Mesendoderm (in vitro differentiated cells): ENCODE measurements around the gene DDX42.

Source experiments
- DNase-seq: peaks from one replicate; pipeline ENCODE4 v3.0.0; 2013
- H2AK5ac ChIP-seq: 2 replicates; pipeline ENCODE4 v1.6.1; 2013; ENCODE audit warnings: low read length, inconsistent platforms
- H2BK120ac ChIP-seq: 2 replicates; pipeline ENCODE4 v1.6.1; 2013; ENCODE audit warnings: low read depth, mild to moderate bottlenecking, low read length, moderate library complexity, mixed read lengths
- H2BK15ac ChIP-seq: replicated peaks from 2 replicates; pipeline ENCODE4 v1.6.1; 2013; ENCODE audit warnings: low read depth, mild to moderate bottlenecking, moderate library complexity
- H2BK5ac ChIP-seq: 2 replicates; pipeline ENCODE4 v1.6.1; 2013; ENCODE audit warnings: low read length, inconsistent platforms
- H3K18ac ChIP-seq: 2 replicates; pipeline ENCODE4 v1.6.1; 2013; ENCODE audit warnings: mild to moderate bottlenecking, low read length, mixed read lengths
- H3K23ac ChIP-seq: one replicate; pipeline ENCODE4 v1.6.1; 2013; ENCODE audit warnings: low read length
- H3K27ac ChIP-seq: 2 replicates; pipeline ENCODE4 v1.5.1; 2013; ENCODE audit warnings: low read depth, mild to moderate bottlenecking, inconsistent platforms, low read length, moderate library complexity
- H3K27me3 ChIP-seq: 2 replicates; pipeline ENCODE4 v1.6.1; 2013; ENCODE audit warnings: low read length, control low read depth, mild to moderate bottlenecking, inconsistent platforms; ENCODE audit not compliant: insufficient read depth, poor library complexity
- H3K36me3 ChIP-seq: 2 replicates; pipeline ENCODE4 v1.6.1; 2013; ENCODE audit warnings: low read length, inconsistent platforms; ENCODE audit not compliant: control insufficient read depth, insufficient read depth
- H3K4ac ChIP-seq: one replicate; pipeline ENCODE4 v1.6.1; 2013; ENCODE audit warnings: low read depth, mild to moderate bottlenecking, low read length, moderate library complexity
- H3K4me1 ChIP-seq: 2 replicates; pipeline ENCODE4 v1.6.1; 2013; ENCODE audit warnings: low read depth, low read length, inconsistent platforms; ENCODE audit not compliant: control insufficient read depth
- H3K4me2 ChIP-seq: 2 replicates; pipeline ENCODE4 v1.6.1; 2013; ENCODE audit warnings: low read length
- H3K4me3 ChIP-seq: 2 replicates; pipeline ENCODE4 v1.5.1; 2013; ENCODE audit warnings: mild to moderate bottlenecking, low read length
- H3K56ac ChIP-seq: one replicate; pipeline ENCODE4 v1.6.1; 2013; ENCODE audit warnings: low read length
- H3K79me1 ChIP-seq: 2 replicates; pipeline ENCODE4 v1.6.1; 2013; ENCODE audit warnings: low read length, inconsistent platforms
- H3K79me2 ChIP-seq: 2 replicates; pipeline ENCODE4 v1.6.1; 2013; ENCODE audit warnings: mild to moderate bottlenecking, low read length; ENCODE audit not compliant: control insufficient read depth, insufficient read depth
- H3K9ac ChIP-seq: 2 replicates; pipeline ENCODE4 v1.6.1; 2013; ENCODE audit warnings: low read length, inconsistent platforms
- H4K5ac ChIP-seq: one replicate; pipeline ENCODE4 v1.6.1; 2013; ENCODE audit warnings: low read length
- H4K8ac ChIP-seq: one replicate; pipeline ENCODE4 v1.6.1; 2013; ENCODE audit warnings: low read depth, mild to moderate bottlenecking, control low read depth, low read length, moderate library complexity
- WGBS: extraction: QIAGEN DNeasy Blood & Tissue Kit; methylation state at CpG from one replicate; pipeline ENCODE4 v1.1.7; 2013; ENCODE audit warnings: low lambda C conversion rate, missing lambda C conversion rate; ENCODE audit not compliant: insufficient coverage; ENCODE audit errors: extremely low coverage; 5-methylcytosine and 5-hydroxymethylcytosine counted together

The DDX42 gene

GRCh38 chr17:63824362-63824761 is 50.4 kb downstream of the DDX42 start:
- no peak overlapping the region for H3K27ac ChIP-seq
- no peak overlapping the region for H4K8ac ChIP-seq
- no peak overlapping the region for H2BK15ac ChIP-seq
- H3K4me2 ChIP-seq, result no peak overlapping the region
- H3K79me2 ChIP-seq, result peaks cover 33% of the 10 kb centered on the region
- no CpG with 5 or more reads among the region's 9 CpGs for WGBS
- no peak overlapping the region for H3K4ac ChIP-seq
- H3K27me3 ChIP-seq, result no peaks in the 10 kb centered on the region
- H3K4me1 ChIP-seq, result no peaks in the 10 kb centered on the region
- H3K36me3 ChIP-seq, result peaks cover 26% of the 10 kb centered on the region
- H2AK5ac ChIP-seq, result no peak overlapping the region
- no peak overlapping the region for H3K4me3 ChIP-seq
- no peak overlapping the region for H3K18ac ChIP-seq
- H3K79me1 ChIP-seq, result peaks cover 19% of the 10 kb centered on the region
- no peak overlapping the region for H2BK5ac ChIP-seq
- H3K56ac ChIP-seq, result no peak overlapping the region
- no peak overlapping the region for H4K5ac ChIP-seq
- H2BK120ac ChIP-seq, result no peak overlapping the region
- no peak overlapping the region for H3K23ac ChIP-seq
- DNase-seq, result no peak
- no peak overlapping the region for H3K9ac ChIP-seq

GRCh38 chr17:63826468-63827001 is 52.6 kb downstream of the DDX42 start:
- no peak overlapping the region for H3K4ac ChIP-seq
- H3K56ac ChIP-seq, result peak overlapping the region; percentile 96
- peaks cover 34% of the 10 kb centered on the region for H3K79me2 ChIP-seq
- peak overlapping the region; percentile 54 for H3K4me2 ChIP-seq
- no peak overlapping the region for H4K5ac ChIP-seq
- peaks cover 28% of the 10 kb centered on the region for H3K36me3 ChIP-seq
- H2BK120ac ChIP-seq, result no peak overlapping the region
- peak overlapping the region; percentile 10 for H3K27ac ChIP-seq
- no peak overlapping the region for H2AK5ac ChIP-seq
- peaks cover 24% of the 10 kb centered on the region for H3K79me1 ChIP-seq
- H2BK5ac ChIP-seq, result no peak overlapping the region
- peak; percentile 67 for DNase-seq
- H4K8ac ChIP-seq, result no peak overlapping the region
- peak overlapping the region; percentile 95 for H3K9ac ChIP-seq
- H3K23ac ChIP-seq, result peak overlapping the region; percentile 20
- no CpG with 5 or more reads among the region's 31 CpGs for WGBS
- H3K18ac ChIP-seq, result no peak overlapping the region
- no peak overlapping the region for H2BK15ac ChIP-seq
- no peaks in the 10 kb centered on the region for H3K27me3 ChIP-seq
- H3K4me3 ChIP-seq, result peak overlapping the region; percentile 92
- no peaks in the 10 kb centered on the region for H3K4me1 ChIP-seq

GRCh38 chr17:63827002-63827800 is 53.2 kb downstream of the DDX42 start, which contains the start of the genes FTSJ3 and PSMC5:
Gene FTSJ3 (minus strand): TSS chr17:63827663. CDS start chr17:63826902, 761 bp downstream.
Gene PSMC5 (plus strand): TSS chr17:63827431. CDS start chr17:63827491, 60 bp downstream.
- peak within 1 kb of the TSS; percentile 10 for H3K27ac ChIP-seq
- H2BK15ac ChIP-seq, result no peak within 1 kb of the TSS
- no peak within 1 kb of the TSS for H2BK120ac ChIP-seq
- H3K4me1 ChIP-seq, result no peaks in the 10 kb centered on the region
- H4K8ac ChIP-seq, result no peak within 1 kb of the TSS
- peak within 1 kb of the TSS; percentile 99 for H2BK5ac ChIP-seq
- peaks cover 26% of the 10 kb centered on the region for H3K36me3 ChIP-seq
- no peak within 1 kb of the TSS for H2AK5ac ChIP-seq
- peaks cover 34% of the 10 kb centered on the region for H3K79me2 ChIP-seq
- H3K79me1 ChIP-seq, result peaks cover 24% of the 10 kb centered on the region
- DNase-seq, result peak; percentile 97
- peak within 1 kb of the TSS; percentile 98 for H3K56ac ChIP-seq
- H3K4me2 ChIP-seq, result peak within 1 kb of the TSS; percentile 65
- no peaks in the 10 kb centered on the region for H3K27me3 ChIP-seq
- peak within 1 kb of the TSS; percentile 73 for H3K4ac ChIP-seq
- H3K4me3 ChIP-seq, result peak within 1 kb of the TSS; percentile 94
- H4K5ac ChIP-seq, result peak within 1 kb of the TSS; percentile 99
- H3K23ac ChIP-seq, result peak within 1 kb of the TSS; percentile 83
- WGBS, result no CpG with 5 or more reads among the region's 58 CpGs
- peak within 1 kb of the TSS; percentile 11 for H3K18ac ChIP-seq
- peak within 1 kb of the TSS; percentile 95 for H3K9ac ChIP-seq

- Histone ChIP-seq H3K27me3 (no peaks in the 10 kb centered on the region), H3K23ac (peak overlapping the region; percentile 83), H4K5ac (no peak overlapping the region), H3K56ac (peak overlapping the region; percentile 98), H3K18ac (peak overlapping the region; percentile 11), H3K4me1 (no peaks in the 10 kb centered on the region), H3K4me2 (peak overlapping the region; percentile 65), H3K4ac (peak overlapping the region; percentile 73), H4K8ac (no peak overlapping the region), H3K79me2 (peaks cover 34% of the 10 kb centered on the region), H3K27ac (peak overlapping the region; percentile 4), H3K9ac (peak overlapping the region; percentile 95), H2BK120ac (no peak overlapping the region), H2BK5ac (peak overlapping the region; percentile 57), H3K4me3 (peak overlapping the region; percentile 94), H2BK15ac (no peak overlapping the region), H3K79me1 (peaks cover 24% of the 10 kb centered on the region), H3K36me3 (peaks cover 23% of the 10 kb centered on the region), H2AK5ac (no peak overlapping the region)
- no peak for DNase-seq
- no CpG with 5 or more reads among the region's 19 CpGs for WGBS
Observed at GRCh38 chr17:63827801-63828221, 53.8 kb downstream of the DDX42 start.

GRCh38 chr17:63828936-63829335 is 55.0 kb downstream of the DDX42 start:
- no peak overlapping the region for H3K4me3 ChIP-seq
- no peak overlapping the region for H3K27ac ChIP-seq
- no peaks in the 10 kb centered on the region for H3K27me3 ChIP-seq
- H3K4ac ChIP-seq, result no peak overlapping the region
- H3K4me2 ChIP-seq, result no peak overlapping the region
- peaks cover 24% of the 10 kb centered on the region for H3K36me3 ChIP-seq
- no peak for DNase-seq
- no peak overlapping the region for H3K18ac ChIP-seq
- peak overlapping the region; percentile 1 for H3K56ac ChIP-seq
- no peak overlapping the region for H2AK5ac ChIP-seq
- no peaks in the 10 kb centered on the region for H3K4me1 ChIP-seq
- H2BK5ac ChIP-seq, result no peak overlapping the region
- H2BK120ac ChIP-seq, result no peak overlapping the region
- H3K23ac ChIP-seq, result no peak overlapping the region
- no peak overlapping the region for H4K5ac ChIP-seq
- peak overlapping the region; percentile 95 for H3K9ac ChIP-seq
- peaks cover 22% of the 10 kb centered on the region for H3K79me1 ChIP-seq
- no peak overlapping the region for H2BK15ac ChIP-seq
- H3K79me2 ChIP-seq, result peaks cover 34% of the 10 kb centered on the region
- WGBS, result no CpG with 5 or more reads among the region's 3 CpGs
- no peak overlapping the region for H4K8ac ChIP-seq
